ENCODE data around the gene KIFBP.
"Not testable (repeated sequence)": the region's sequence is repeated elsewhere in the genome, so short reads cannot be mapped to it uniquely, and the experiment has no call there.

KIFBP gene

GRCh38 chr10:68988530-68989316 lies at the start of gene KIFBP:
Gene KIFBP, plus strand, starts transcription at chr10:68988803. Its CDS starts 30 bp downstream, at chr10:68988833.
- peak; percentile 96 for DNase-seq

GRCh38 chr10:68938884-68939283 lies 49.7 kb upstream of the KIFBP start:
- DNase-seq: no peak

GRCh38 chr10:68940917-68941316 lies 47.7 kb upstream of the KIFBP start:
- not testable (repeated sequence) for DNase-seq

GRCh38 chr10:68950598-68950997 lies 38.0 kb upstream of the KIFBP start:
- no peak for DNase-seq

GRCh38 chr10:68954904-68955303 lies 33.7 kb upstream of the KIFBP start:
- DNase-seq: no peak

- no peak for DNase-seq
These were observed 33.2 kb upstream of the KIFBP start for GRCh38 chr10:68955355-68955831.

- DNase-seq: peak; percentile 90
These were observed 32.6 kb upstream of the KIFBP start, which contains the start of gene DDX21 for GRCh38 chr10:68955832-68956532. Gene DDX21, plus strand, starts transcription at chr10:68956170. Its CDS starts 56 bp downstream, at chr10:68956226.

- DNase-seq: no peak
These were observed 31.4 kb upstream of the KIFBP start for GRCh38 chr10:68957284-68957615.

GRCh38 chr10:68957654-68958053 lies 30.9 kb upstream of the KIFBP start:
- no peak for DNase-seq

- DNase-seq: no peak
These were observed 28.7 kb upstream of the KIFBP start for GRCh38 chr10:68959695-68960527.

GRCh38 chr10:68963151-68963550 lies 25.5 kb upstream of the KIFBP start:
- no peak for DNase-seq

GRCh38 chr10:68973975-68974374 lies 14.6 kb upstream of the KIFBP start:
- DNase-seq: no peak

GRCh38 chr10:68975936-68976473 lies 12.6 kb upstream of the KIFBP start:
- not testable (repeated sequence) for DNase-seq

GRCh38 chr10:68979738-68980137 lies 8.9 kb upstream of the KIFBP start:
- DNase-seq: not testable (repeated sequence)

- peak; percentile 4 for DNase-seq
These were observed 7.5 kb upstream of the KIFBP start for GRCh38 chr10:68981074-68981473.

- DNase-seq: no peak
These were observed 6.2 kb upstream of the KIFBP start for GRCh38 chr10:68982389-68982788.

- DNase-seq: peak; percentile 3
These were observed 992 bp upstream of the KIFBP start for GRCh38 chr10:68987611-68988010.

GRCh38 chr10:68989317-68989990 lies 851 bp downstream of the KIFBP start:
- DNase-seq: peak; percentile 47

- DNase-seq: no peak
These were observed 4.2 kb downstream of the KIFBP start for GRCh38 chr10:68992636-68993440.

GRCh38 chr10:68997211-68997610 lies 8.6 kb downstream of the KIFBP start:
- DNase-seq: no peak

GRCh38 chr10:69004821-69005220 lies 16.2 kb downstream of the KIFBP start:
- peak; percentile 5 for DNase-seq
